HG02938 (cell line): Measurements from ENCODE around the gene PF4V1.
A peak's percentile ranks its signal among the peaks of the same experiment; 100 is the strongest.
"Not testable (repeated sequence)": the region's sequence is repeated elsewhere in the genome, so short reads cannot be mapped to it uniquely, and the experiment has no call there.

Experiments used
- ATAC-seq: cut with Tn5 transposase; IDR thresholded peaks from one replicate; pipeline ENCODE4 v1.9.1; 2021; ENCODE audit warnings: mild to moderate bottlenecking, moderate library complexity; ENCODE audit not compliant: unreplicated experiment

The PF4V1 gene

GRCh38 chr4:73869130-73870055 is 16.3 kb downstream of the PF4V1 start, which contains the start of gene CXCL1:
Gene CXCL1 (plus strand): TSS chr4:73869393. CDS start chr4:73869471, 78 bp downstream.
- peak; percentile 44 for ATAC-seq

- ATAC-seq = no peak
Measured at GRCh38 chr4:73870260-73870659, 17.2 kb downstream of the PF4V1 start.

- ATAC-seq = no peak
Measured at GRCh38 chr4:73870768-73871167, 17.7 kb downstream of the PF4V1 start.

GRCh38 chr4:73871511-73872310 is 18.6 kb downstream of the PF4V1 start:
- ATAC-seq = no peak

GRCh38 chr4:73872316-73873108 is 19.4 kb downstream of the PF4V1 start:
- ATAC-seq = no peak

GRCh38 chr4:73874386-73874785 is 21.3 kb downstream of the PF4V1 start:
- no peak for ATAC-seq

- ATAC-seq = no peak
Measured at GRCh38 chr4:73875401-73875800, 22.3 kb downstream of the PF4V1 start.

GRCh38 chr4:73883306-73883705 is 30.2 kb downstream of the PF4V1 start:
- no peak for ATAC-seq

- ATAC-seq = no peak
Measured at GRCh38 chr4:73885574-73886267, 32.6 kb downstream of the PF4V1 start.

GRCh38 chr4:73891326-73891725 is 38.2 kb downstream of the PF4V1 start:
- no peak for ATAC-seq

GRCh38 chr4:73891739-73892405 is 38.8 kb downstream of the PF4V1 start:
- no peak for ATAC-seq

- no peak for ATAC-seq
Measured at GRCh38 chr4:73892966-73893365, 39.9 kb downstream of the PF4V1 start.

GRCh38 chr4:73894001-73894400 is 40.9 kb downstream of the PF4V1 start:
- ATAC-seq = no peak

GRCh38 chr4:73895201-73896175 is 42.4 kb downstream of the PF4V1 start:
- ATAC-seq = no peak

GRCh38 chr4:73896416-73896815 is 43.3 kb downstream of the PF4V1 start:
- no peak for ATAC-seq

- no peak for ATAC-seq
Measured at GRCh38 chr4:73897380-73898136, 44.5 kb downstream of the PF4V1 start.

- not testable (repeated sequence) for ATAC-seq
Measured at GRCh38 chr4:73899338-73899737, 46.2 kb downstream of the PF4V1 start.

GRCh38 chr4:73901031-73901430 is 47.9 kb downstream of the PF4V1 start:
- ATAC-seq = no peak
